Hindlimb muscle (tissue), 1 donor: ENCODE measurements around the gene ZNF441. TPM values are rescaled to one million over a fixed set of nuclear protein-coding genes. Genes with fewer than 3 reads are reported as not detected.
"Not testable (repeated sequence)": the region's sequence is repeated elsewhere in the genome, so short reads cannot be mapped to it uniquely, and the experiment has no call there.

Experiments used
- DNase-seq: peaks from one replicate; pipeline ENCODE4 v3.0.0-alpha.2; 2013
- polyA plus RNA-seq: library from polyadenylated mRNA; unstranded; fragments of 120-200 nt; gene quantifications from one replicate; pipeline ENCODE4 v1.2.1, GENCODE V29; 2013; ENCODE audit not compliant: insufficient read length

The ZNF441 gene
- polyA plus RNA-seq, 1 donor, result 6.4 TPM

- DNase-seq, result no peak
Measured at GRCh38 chr19:11780431-11781020, 13.7 kb downstream of the ZNF441 start.

- no peak for DNase-seq
Measured at GRCh38 chr19:11781295-11782057, 14.7 kb downstream of the ZNF441 start.

- no peak for DNase-seq
Measured at GRCh38 chr19:11783767-11784166, 17.0 kb downstream of the ZNF441 start.

- DNase-seq, result no peak
Measured at GRCh38 chr19:11784356-11784755, 17.6 kb downstream of the ZNF441 start.

GRCh38 chr19:11787536-11787935, 20.7 kb downstream of the ZNF441 start:
- no peak for DNase-seq

- DNase-seq, result no peak
Measured at GRCh38 chr19:11792942-11793341, 26.1 kb downstream of the ZNF441 start.

- peak; percentile 79 for DNase-seq
Measured at GRCh38 chr19:11797491-11797890, 30.7 kb downstream of the ZNF441 start.

GRCh38 chr19:11798391-11799330, 31.9 kb downstream of the ZNF441 start, which contains the start of gene ZNF491:
TSS of gene ZNF491 (plus strand) at chr19:11798523. CDS start at chr19:11805954, 7,431 bp downstream.
- DNase-seq, result peak; percentile 85

- no peak for DNase-seq
Measured at GRCh38 chr19:11806354-11807098, 39.7 kb downstream of the ZNF441 start.

GRCh38 chr19:11807099-11807380, 40.2 kb downstream of the ZNF441 start:
- DNase-seq, result no peak

- no peak for DNase-seq
Measured at GRCh38 chr19:11813703-11814028, 46.9 kb downstream of the ZNF441 start.

GRCh38 chr19:11814029-11814699, 47.4 kb downstream of the ZNF441 start, which contains the start of gene ZNF440:
TSS of gene ZNF440 (plus strand) at chr19:11814273. CDS start at chr19:11814448, 175 bp downstream.
- peak; percentile 96 for DNase-seq

- DNase-seq, result no peak
Measured at GRCh38 chr19:11814700-11815035, 47.9 kb downstream of the ZNF441 start.

- DNase-seq, result no peak
Measured at GRCh38 chr19:11821474-11822109, 54.8 kb downstream of the ZNF441 start.

- DNase-seq, result not testable (repeated sequence)
Measured at GRCh38 chr19:11828957-11829876, 62.4 kb downstream of the ZNF441 start.

GRCh38 chr19:11832253-11832912, 65.6 kb downstream of the ZNF441 start:
- no peak for DNase-seq

- no peak for DNase-seq
Measured at GRCh38 chr19:11833541-11833940, 66.7 kb downstream of the ZNF441 start.
